ENCODE measurements around the gene CTSA.

DNA sequence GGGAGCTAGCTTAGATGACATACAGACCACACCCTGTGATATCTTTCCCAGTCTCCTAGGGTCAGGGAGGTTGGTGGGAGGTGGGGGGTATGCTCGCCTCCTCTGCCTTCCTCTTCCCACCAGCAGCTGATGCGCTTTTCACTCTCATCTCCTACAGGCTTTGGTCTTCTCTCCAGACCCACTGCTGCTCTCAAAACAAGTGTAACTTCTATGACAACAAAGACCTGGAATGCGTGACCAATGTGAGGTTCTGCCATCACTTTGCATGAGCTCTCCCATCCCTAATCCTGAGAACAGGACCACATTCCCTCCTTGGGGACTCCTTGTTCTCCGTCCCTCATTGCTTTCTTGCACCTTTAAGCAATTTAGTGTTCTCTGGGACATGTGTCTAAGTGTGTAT lies 2.7 kb downstream of the CTSA start:
- TF ChIP-seq, protein P1, sequence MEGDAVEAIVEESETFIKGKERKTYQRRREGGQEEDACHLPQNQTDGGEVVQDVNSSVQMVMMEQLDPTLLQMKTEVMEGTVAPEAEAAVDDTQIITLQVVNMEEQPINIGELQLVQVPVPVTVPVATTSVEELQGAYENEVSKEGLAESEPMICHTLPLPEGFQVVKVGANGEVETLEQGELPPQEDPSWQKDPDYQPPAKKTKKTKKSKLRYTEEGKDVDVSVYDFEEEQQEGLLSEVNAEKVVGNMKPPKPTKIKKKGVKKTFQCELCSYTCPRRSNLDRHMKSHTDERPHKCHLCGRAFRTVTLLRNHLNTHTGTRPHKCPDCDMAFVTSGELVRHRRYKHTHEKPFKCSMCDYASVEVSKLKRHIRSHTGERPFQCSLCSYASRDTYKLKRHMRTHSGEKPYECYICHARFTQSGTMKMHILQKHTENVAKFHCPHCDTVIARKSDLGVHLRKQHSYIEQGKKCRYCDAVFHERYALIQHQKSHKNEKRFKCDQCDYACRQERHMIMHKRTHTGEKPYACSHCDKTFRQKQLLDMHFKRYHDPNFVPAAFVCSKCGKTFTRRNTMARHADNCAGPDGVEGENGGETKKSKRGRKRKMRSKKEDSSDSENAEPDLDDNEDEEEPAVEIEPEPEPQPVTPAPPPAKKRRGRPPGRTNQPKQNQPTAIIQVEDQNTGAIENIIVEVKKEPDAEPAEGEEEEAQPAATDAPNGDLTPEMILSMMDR (IDR thresholded peaks at IDR 0.05), result no peak
- no peak for TF ChIP-seq POLR2A (IDR thresholded peaks at IDR 0.05)

All from body of pancreas (tissue), 4 donors.